Measurements from ENCODE around the gene RRP1B. TPM values are rescaled to one million over a fixed set of nuclear protein-coding genes. Genes with fewer than 3 reads are reported as not detected.

The RRP1B gene
- polyA plus RNA-seq, 2 of the 4 experiments (the other 2 are of a cell fraction), result 32.5 TPM

DNA sequence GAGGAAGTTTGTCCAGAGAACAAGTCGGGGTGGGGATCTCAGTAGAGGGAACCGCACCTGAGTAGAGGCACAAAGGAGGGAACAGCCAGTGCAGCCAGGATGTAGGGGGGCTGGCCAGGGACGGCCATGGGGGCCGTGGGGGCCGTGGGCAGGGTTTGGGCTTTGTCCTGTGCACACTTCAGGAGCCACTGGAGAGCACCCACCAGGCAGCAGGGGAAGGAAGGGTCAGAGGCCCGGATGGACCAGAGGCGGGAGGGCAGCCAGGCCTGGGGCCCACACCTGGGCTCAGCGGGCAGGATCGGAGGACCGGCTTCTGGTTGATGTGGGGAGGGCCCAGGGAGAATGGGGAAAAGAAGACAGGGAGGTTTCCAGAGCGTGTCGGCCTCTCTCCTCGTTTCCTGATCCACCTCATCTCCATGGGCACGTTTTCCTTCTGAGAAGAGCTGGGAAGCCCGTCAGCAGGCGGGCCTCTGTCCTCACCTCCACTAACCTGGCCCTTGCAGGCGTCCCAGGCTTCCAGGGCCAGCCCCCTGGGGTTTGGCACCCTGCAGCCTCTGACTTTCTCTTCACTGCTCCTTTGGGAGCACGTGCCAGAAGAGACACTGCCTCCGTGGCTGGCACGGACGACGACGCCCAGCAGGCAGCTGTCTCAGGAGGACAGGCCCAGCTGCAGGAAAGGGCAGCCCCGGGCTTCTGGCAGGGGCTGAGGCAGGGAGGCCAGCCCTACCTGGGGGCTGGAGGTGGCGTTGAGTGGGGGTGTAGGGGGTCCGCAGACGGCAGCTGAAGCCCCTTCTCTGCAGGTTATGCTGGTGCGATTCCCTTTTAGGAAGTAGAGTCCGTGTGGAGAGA lies 42.8 kb downstream of the RRP1B start:
- POLR2A ChIA-PET, result no interaction called here
- WGBS (ENCODE audit: missing lambda C conversion rate), result 83% methylated on average over 20 of the region's 29 CpGs
- ATAC-seq, result no peak
- CTCF ChIA-PET, result interaction anchor here (0.6 to 1.0 kb wide), 2 partner anchors 9 to 732 kb away, joined by 3 read pairs; no protein-coding TSS in a partner anchor
- TF ChIP-seq ELK1 (IDR thresholded peaks at IDR 0.05; ENCODE audit: low read depth, low read length), result no peak
- TF ChIP-seq NPAS2 (CRISPR knock-in tag; IDR thresholded peaks at IDR 0.05; ENCODE audit: borderline replicate concordance), result no peak
- no peak for TF ChIP-seq HMGXB4 (CRISPR knock-in tag; IDR thresholded peaks at IDR 0.05; ENCODE audit: borderline replicate concordance)
- TF ChIP-seq SMC3 (IDR thresholded peaks at IDR 0.05), result no peak
- TF ChIP-seq ZC3H11A (IDR thresholded peaks at IDR 0.05), result no peak
- TF ChIP-seq CHD2 (IDR thresholded peaks at IDR 0.05; ENCODE audit: low read length, partially characterized antibody), result no peak
- TF ChIP-seq RNF2 (IDR thresholded peaks at IDR 0.05; ENCODE audit: borderline replicate concordance, low read depth), result no peak
- no peak for TF ChIP-seq HOXB13 (CRISPR knock-in tag; IDR thresholded peaks at IDR 0.05; ENCODE audit: low read depth)
- TF ChIP-seq MAZ (IDR thresholded peaks at IDR 0.05; ENCODE audit: borderline replicate concordance, low read depth, low read length), result no peak
- no peak for TF ChIP-seq EHF (CRISPR knock-in tag; IDR thresholded peaks at IDR 0.05)
- TF ChIP-seq CHD4 (IDR thresholded peaks at IDR 0.05; ENCODE audit: borderline replicate concordance), result no peak
- no peak for TF ChIP-seq NR3C1 (IDR thresholded peaks at IDR 0.05)
- TF ChIP-seq, protein P1, sequence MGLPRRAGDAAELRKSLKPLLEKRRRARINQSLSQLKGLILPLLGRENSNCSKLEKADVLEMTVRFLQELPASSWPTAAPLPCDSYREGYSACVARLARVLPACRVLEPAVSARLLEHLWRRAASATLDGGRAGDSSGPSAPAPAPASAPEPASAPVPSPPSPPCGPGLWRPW (IDR thresholded peaks at IDR 0.05), result no peak
- TF ChIP-seq CEBPB (IDR thresholded peaks at IDR 0.05), result no peak
- TF ChIP-seq, protein P2, sequence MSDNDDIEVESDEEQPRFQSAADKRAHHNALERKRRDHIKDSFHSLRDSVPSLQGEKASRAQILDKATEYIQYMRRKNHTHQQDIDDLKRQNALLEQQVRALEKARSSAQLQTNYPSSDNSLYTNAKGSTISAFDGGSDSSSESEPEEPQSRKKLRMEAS (IDR thresholded peaks at IDR 0.05), result no peak
- TF ChIP-seq ESRRA (IDR thresholded peaks at IDR 0.05; ENCODE audit: borderline replicate concordance, low read length), result no peak
- H3K4me3 ChIP-seq, result no peak overlapping the region
- H3K27ac ChIP-seq, result peak overlapping the region in 1 of 2 experiments; percentile 53; a peak in 3 of 6 replicates
- H3K4me2 ChIP-seq, result no peak overlapping the region
- no peak for FAIRE-seq
- peaks cover 13% of the 10 kb centered on the region for H3K4me1 ChIP-seq
- DNase-seq (ENCODE audit: low read depth in 1 of 2, low spot score in 1 of 2), result no peak
- no peaks in the 10 kb centered on the region for H3K9me3 ChIP-seq

- DNase-seq (ENCODE audit: low read depth in 1 of 2, low spot score in 1 of 2) (no peak), ATAC-seq (no peak), FAIRE-seq (no peak)
- Histone ChIP-seq H3K27ac (peak overlapping the region in 1 of 2 experiments; percentile 53; a peak in 3 of 6 replicates), H3K9me3 (no peaks in the 10 kb centered on the region), H3K4me3 (no peak overlapping the region), H3K4me1 (peaks cover 9% of the 10 kb centered on the region; the same call in 2 of the 3 replicates), H3K4me2 (no peak overlapping the region)
- 87% methylated on average over 12 of the region's 12 CpGs for WGBS (ENCODE audit: missing lambda C conversion rate)
- ChIA-PET POLR2A (no interaction called here), CTCF (interaction anchor here (0.6 to 1.0 kb wide), 2 partner anchors 9 to 733 kb away, joined by 3 read pairs; no protein-coding TSS in a partner anchor)
- TF ChIP-seq, protein P3, sequence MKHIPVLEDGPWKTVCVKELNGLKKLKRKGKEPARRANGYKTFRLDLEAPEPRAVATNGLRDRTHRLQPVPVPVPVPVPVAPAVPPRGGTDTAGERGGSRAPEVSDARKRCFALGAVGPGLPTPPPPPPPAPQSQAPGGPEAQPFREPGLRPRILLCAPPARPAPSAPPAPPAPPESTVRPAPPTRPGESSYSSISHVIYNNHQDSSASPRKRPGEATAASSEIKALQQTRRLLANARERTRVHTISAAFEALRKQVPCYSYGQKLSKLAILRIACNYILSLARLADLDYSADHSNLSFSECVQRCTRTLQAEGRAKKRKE (CRISPR knock-in tag; IDR thresholded peaks at IDR 0.05; ENCODE audit: low read depth), result no peak
- TF ChIP-seq MAFK (IDR thresholded peaks at IDR 0.05; ENCODE audit: partially characterized antibody), result no peak
- no peak for TF ChIP-seq CBX8 (IDR thresholded peaks at IDR 0.05)
- TF ChIP-seq ELK1 (IDR thresholded peaks at IDR 0.05; ENCODE audit: low read depth, low read length), result no peak
- TF ChIP-seq RAD21 (conservative IDR thresholded peaks at IDR 0.05 in 1 of 2, IDR thresholded peaks at IDR 0.05 in 1 of 2), result no peak
- TF ChIP-seq BCL3 (IDR thresholded peaks at IDR 0.05), result no peak
- TF ChIP-seq POLR2A (IDR thresholded peaks at IDR 0.05; ENCODE audit: low read length), result no peak
- TF ChIP-seq KDM1A (IDR thresholded peaks at IDR 0.05; ENCODE audit: low read depth), result no peak
- no peak for TF ChIP-seq PBX3 (IDR thresholded peaks at IDR 0.05)
- no peak for TF ChIP-seq EP300 (IDR thresholded peaks at IDR 0.05)
- TF ChIP-seq JUNB (IDR thresholded peaks at IDR 0.05), result no peak
- TF ChIP-seq NPAS2 (CRISPR knock-in tag; IDR thresholded peaks at IDR 0.05; ENCODE audit: borderline replicate concordance), result no peak
Observed at GRCh38 chr21:43702785-43703034, 43.4 kb downstream of the RRP1B start.
